Osteoblast (primary cell): ENCODE data around the gene MMP28. TPM values are rescaled to one million over a fixed set of nuclear protein-coding genes. Genes with fewer than 3 reads are reported as not detected.

ENCODE experiments used
- DNase-seq: peaks from one replicate; pipeline ENCODE4 v3.0.0; 2011; ENCODE audit warnings: low spot score, mixed read lengths; ENCODE audit not compliant: insufficient read length; ENCODE audit errors: missing footprints
- H2AFZ ChIP-seq: 2 replicates; pipeline ENCODE4 v1.6.0; 2011; ENCODE audit warnings: mild to moderate bottlenecking, low read length
- H3K27ac ChIP-seq: 2 replicates; pipeline ENCODE4 v1.5.1; 2011; ENCODE audit warnings: mild to moderate bottlenecking, low read depth, low read length, moderate library complexity
- H3K27me3 ChIP-seq: 2 replicates; pipeline ENCODE4 v1.6.0; 2012; ENCODE audit warnings: mild to moderate bottlenecking, control low read depth, inconsistent platforms, low read length, moderate library complexity; ENCODE audit not compliant: insufficient read depth
- H3K36me3 ChIP-seq: 2 replicates; pipeline ENCODE4 v1.5.1; 2011; ENCODE audit warnings: mild to moderate bottlenecking, low read length, control low read depth, moderate library complexity; ENCODE audit not compliant: insufficient read depth
- H3K4me1 ChIP-seq: 2 replicates; pipeline ENCODE4 v1.5.1; 2011; ENCODE audit warnings: mild to moderate bottlenecking, low read length, control low read depth, moderate library complexity; ENCODE audit not compliant: insufficient read depth
- H3K4me2 ChIP-seq: 2 replicates; pipeline ENCODE4 v1.6.0; 2011; ENCODE audit warnings: mild to moderate bottlenecking, low read length; ENCODE audit not compliant: insufficient read depth
- H3K4me3 ChIP-seq: fragments of 200-600 bp; sonication (generic); 3 replicates; pipeline ENCODE4 v1.5.1; 2012; ENCODE audit warnings: mild to moderate bottlenecking, low read length, inconsistent platforms; ENCODE audit not compliant: insufficient read depth
- H3K79me2 ChIP-seq: 2 replicates; pipeline ENCODE4 v1.6.0; 2012; ENCODE audit warnings: mild to moderate bottlenecking, low read length, control low read depth, inconsistent platforms; ENCODE audit not compliant: insufficient read depth
- H3K9me3 ChIP-seq: 2 replicates; pipeline ENCODE4 v1.5.1; 2011; ENCODE audit warnings: low read depth, low read length, control low read depth
- H4K20me1 ChIP-seq: 2 replicates; pipeline ENCODE4 v1.6.0; 2012; ENCODE audit warnings: mild to moderate bottlenecking, low read length, control low read depth; ENCODE audit not compliant: insufficient read depth
- total RNA-seq: library from RNA; depleted of rRNA; stranded (reverse); fragments of >200 nt; gene quantifications from 2 replicates; pipeline ENCODE4 v1.2.3, GENCODE V29; 2012
- TF ChIP-seq, protein P1 (sequence below): IDR thresholded peaks from 2 replicates; pipeline ENCODE4 v1.5.1; 2011; ENCODE audit warnings: mild to moderate bottlenecking, low read depth, low read length, moderate library complexity; ENCODE audit errors: extremely low read depth

Gene MMP28
- total RNA-seq, 1 donor, result 1.8 TPM

DNA sequence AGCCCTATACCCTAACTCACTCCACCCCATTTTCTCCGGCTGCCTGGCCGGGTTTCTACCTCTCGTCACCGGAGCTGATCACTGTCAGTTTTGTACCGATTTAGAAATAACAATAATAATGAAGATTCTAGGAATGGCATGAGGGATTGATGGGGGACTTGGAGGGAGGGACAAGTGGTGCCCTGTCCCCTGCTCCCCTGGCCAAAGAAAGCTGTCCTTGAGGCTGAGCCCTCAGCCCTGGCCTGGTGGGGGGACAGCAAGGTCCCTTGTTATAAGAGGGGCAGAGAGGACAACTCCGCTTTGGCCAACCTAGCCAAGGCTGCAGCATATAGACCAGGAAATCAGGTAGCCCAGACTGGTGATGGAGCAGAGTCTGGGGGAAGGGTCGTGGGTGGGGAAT is 52.9 kb downstream of the MMP28 start:
- TF ChIP-seq, protein P1, sequence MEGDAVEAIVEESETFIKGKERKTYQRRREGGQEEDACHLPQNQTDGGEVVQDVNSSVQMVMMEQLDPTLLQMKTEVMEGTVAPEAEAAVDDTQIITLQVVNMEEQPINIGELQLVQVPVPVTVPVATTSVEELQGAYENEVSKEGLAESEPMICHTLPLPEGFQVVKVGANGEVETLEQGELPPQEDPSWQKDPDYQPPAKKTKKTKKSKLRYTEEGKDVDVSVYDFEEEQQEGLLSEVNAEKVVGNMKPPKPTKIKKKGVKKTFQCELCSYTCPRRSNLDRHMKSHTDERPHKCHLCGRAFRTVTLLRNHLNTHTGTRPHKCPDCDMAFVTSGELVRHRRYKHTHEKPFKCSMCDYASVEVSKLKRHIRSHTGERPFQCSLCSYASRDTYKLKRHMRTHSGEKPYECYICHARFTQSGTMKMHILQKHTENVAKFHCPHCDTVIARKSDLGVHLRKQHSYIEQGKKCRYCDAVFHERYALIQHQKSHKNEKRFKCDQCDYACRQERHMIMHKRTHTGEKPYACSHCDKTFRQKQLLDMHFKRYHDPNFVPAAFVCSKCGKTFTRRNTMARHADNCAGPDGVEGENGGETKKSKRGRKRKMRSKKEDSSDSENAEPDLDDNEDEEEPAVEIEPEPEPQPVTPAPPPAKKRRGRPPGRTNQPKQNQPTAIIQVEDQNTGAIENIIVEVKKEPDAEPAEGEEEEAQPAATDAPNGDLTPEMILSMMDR, result no peak
- Histone ChIP-seq H3K27ac (no peak overlapping the region), H3K27me3 (peaks cover 52% of the 10 kb centered on the region)

DNA sequence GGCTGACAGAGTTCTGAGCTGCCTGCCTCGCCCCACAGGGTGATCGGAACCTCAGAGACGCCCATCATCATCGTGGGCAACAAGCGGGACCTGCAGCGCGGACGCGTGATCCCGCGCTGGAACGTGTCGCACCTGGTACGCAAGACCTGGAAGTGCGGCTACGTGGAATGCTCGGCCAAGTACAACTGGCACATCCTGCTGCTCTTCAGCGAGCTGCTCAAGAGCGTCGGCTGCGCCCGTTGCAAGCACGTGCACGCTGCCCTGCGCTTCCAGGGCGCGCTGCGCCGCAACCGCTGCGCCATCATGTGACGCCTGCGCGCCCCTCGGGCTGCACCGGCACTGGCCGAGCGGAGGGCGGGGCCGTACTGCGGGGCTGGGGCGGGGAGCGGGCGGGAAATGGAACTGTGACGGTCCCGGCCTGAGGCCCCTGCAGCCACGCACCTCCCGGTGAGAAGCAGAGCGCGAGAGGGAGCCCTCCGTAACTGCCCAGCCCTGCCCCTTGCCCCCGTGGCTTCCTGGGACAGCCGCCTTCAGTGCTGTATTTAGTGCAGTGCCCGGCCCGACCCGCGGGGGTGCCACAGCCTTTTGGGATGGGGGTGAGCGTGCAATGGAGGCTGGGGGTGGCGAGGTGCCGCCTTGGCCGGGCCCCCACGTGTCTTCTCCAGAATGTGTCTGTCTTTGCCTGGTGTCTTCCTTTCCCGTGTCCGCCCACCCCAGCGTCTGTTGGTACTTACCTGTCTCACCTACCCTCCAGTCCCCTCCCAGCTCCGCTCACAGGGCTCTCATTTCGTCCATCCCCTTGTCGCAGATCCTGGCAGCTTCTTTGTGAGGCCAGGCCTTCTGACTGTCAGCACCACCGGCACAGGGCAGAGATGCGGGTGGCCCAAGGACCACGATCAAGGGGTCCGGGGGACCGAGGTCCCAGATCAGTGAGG is 54.2 kb downstream of the MMP28 start:
- Histone ChIP-seq H3K4me2 (no peak overlapping the region), H3K27me3 (peaks cover 49% of the 10 kb centered on the region), H3K79me2 (no peaks in the 10 kb centered on the region)

More for the DNA sequence above, 52.9 kb downstream of the MMP28 start:
- H3K9me3 ChIP-seq, result no peaks in the 10 kb centered on the region
- H3K4me2 ChIP-seq, result no peak overlapping the region
- DNase-seq, result peak; percentile 72
- no peaks in the 10 kb centered on the region for H3K36me3 ChIP-seq
- H3K4me3 ChIP-seq, result no peak overlapping the region
- H3K4me1 ChIP-seq, result no peaks in the 10 kb centered on the region
- no peak overlapping the region for H2AFZ ChIP-seq
- no peaks in the 10 kb centered on the region for H3K79me2 ChIP-seq
- H4K20me1 ChIP-seq, result no peaks in the 10 kb centered on the region

DNA sequence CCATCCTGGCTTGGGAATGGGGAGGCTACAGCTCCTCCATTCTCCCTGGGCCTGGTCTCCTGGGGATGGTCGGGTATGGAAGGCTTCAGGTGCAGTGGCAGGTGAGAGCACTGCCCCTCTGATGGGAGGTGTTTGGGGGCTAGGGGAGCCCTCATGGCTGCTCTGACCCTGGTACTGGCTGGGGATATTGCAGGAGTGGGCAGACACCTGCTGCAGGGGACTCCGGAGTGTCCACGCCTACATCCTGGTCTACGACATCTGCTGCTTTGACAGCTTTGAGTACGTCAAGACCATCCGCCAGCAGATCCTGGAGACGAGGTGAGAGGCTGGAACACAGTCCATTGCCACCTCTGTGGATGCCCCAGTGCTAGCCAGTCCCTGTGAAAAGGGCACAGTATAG is 55.2 kb downstream of the MMP28 start:
- no peak overlapping the region for H3K27ac ChIP-seq
- no peaks in the 10 kb centered on the region for H4K20me1 ChIP-seq
- no peak overlapping the region for H3K4me3 ChIP-seq
- H3K27me3 ChIP-seq, result peaks cover 47% of the 10 kb centered on the region
- no peaks in the 10 kb centered on the region for H3K79me2 ChIP-seq
- no peak overlapping the region for H3K4me2 ChIP-seq
- no peaks in the 10 kb centered on the region for H3K4me1 ChIP-seq
- no peaks in the 10 kb centered on the region for H3K36me3 ChIP-seq
- DNase-seq, result peak; percentile 57
- TF ChIP-seq, protein P1, result no peak
- H2AFZ ChIP-seq, result no peak overlapping the region
- H3K9me3 ChIP-seq, result no peaks in the 10 kb centered on the region

More for the DNA sequence above, 54.2 kb downstream of the MMP28 start:
- Histone ChIP-seq H3K36me3 (no peaks in the 10 kb centered on the region), H3K9me3 (no peaks in the 10 kb centered on the region), H3K4me3 (no peak overlapping the region), H3K27ac (no peak overlapping the region), H4K20me1 (no peaks in the 10 kb centered on the region), H3K4me1 (no peaks in the 10 kb centered on the region), H2AFZ (no peak overlapping the region)
- TF ChIP-seq, protein P1, result no peak
- peak; percentile 80 for DNase-seq

DNA sequence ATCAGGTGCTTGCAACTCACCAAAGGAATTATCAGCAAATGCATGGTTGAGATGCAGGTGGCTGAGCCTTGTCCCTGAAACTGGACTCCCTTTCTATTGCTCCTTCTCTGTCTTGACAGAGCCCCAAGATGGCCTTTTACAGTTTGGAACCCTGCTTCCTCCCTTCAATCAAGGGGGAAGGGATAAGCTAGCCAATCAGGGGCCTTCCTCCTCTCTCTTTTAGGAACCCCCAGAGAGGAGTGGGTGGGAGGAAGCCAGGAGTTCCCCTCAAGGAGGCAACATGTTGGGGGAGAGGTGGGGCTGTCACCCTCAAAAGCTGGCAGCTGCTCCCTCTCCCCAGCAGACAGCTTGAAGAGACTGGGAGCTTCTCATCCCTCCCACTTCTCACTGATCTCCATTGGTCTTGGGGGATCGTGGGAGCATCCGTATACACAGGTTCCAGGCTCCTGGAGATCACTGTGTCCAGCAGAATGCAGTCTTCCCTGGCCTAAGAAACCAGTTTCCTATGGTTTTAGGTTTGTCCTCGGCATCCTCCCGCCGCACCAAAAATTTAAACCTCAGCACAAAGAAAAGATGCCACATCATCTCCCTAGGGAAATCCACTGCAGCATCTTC is 56.8 kb downstream of the MMP28 start:
- Histone ChIP-seq H3K9me3 (no peaks in the 10 kb centered on the region), H3K4me1 (no peaks in the 10 kb centered on the region), H3K4me2 (no peak overlapping the region), H3K79me2 (no peaks in the 10 kb centered on the region), H3K27ac (no peak overlapping the region), H3K27me3 (peaks cover 47% of the 10 kb centered on the region), H3K36me3 (no peaks in the 10 kb centered on the region), H3K4me3 (no peak overlapping the region), H2AFZ (no peak overlapping the region), H4K20me1 (no peaks in the 10 kb centered on the region)
- TF ChIP-seq, protein P1, result no peak
- peak; percentile 68 for DNase-seq
